ENCODE data around the gene ZNF609. TPM values are rescaled to one million over a fixed set of nuclear protein-coding genes. Genes with fewer than 3 reads are reported as not detected.

Gene ZNF609
- total and polyA plus RNA-seq, 10 of the 15 experiments (the other 5 are each of a cell fraction or from before 2014, with no cell fraction given) = 5.1 to 35.3 (median 13.6) TPM

DNA sequence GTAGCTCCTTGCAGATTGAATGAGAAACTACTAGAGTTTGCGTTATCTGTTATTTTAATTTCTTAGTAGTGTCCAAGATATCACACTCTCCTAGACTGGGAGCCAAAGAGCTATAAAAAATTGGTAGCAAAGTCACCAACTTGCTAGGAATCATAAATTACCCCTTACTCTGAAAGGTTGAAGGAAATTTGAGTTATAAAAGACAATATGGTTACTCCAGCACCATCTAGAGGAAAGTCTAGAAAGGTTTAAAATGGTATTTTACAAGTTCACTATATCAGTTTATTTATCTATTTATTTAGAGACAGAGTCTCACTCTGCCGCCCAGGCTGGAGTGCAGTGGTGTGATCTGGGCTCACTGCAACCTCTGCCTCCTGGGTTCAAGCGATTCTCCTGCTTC, 193.4 kb downstream of the ZNF609 start:
- TF ChIP-seq SMC3 (IDR thresholded peaks at IDR 0.05; ENCODE audit: borderline replicate concordance, low read length) (peak; percentile 41; the same call in 1 of the 2 replicates), ASH2L (IDR thresholded peaks at IDR 0.05; ENCODE audit: borderline replicate concordance, low read depth) (no peak), RAD21 (IDR thresholded peaks at IDR 0.05; ENCODE audit: insufficient read depth, low read depth, low read length) (peak; percentile 52; the same call in 1 of the 2 replicates), SMAD1 (IDR thresholded peaks at IDR 0.05; ENCODE audit: low read depth, partially characterized antibody) (no peak), ETV6 (conservative IDR thresholded peaks at IDR 0.05 in 1 of 2, IDR thresholded peaks at IDR 0.05 in 1 of 2; ENCODE audit: borderline replicate concordance in 1 of 2, low read depth in 1 of 2) (no peak)
- TF ChIP-seq, protein P1, sequence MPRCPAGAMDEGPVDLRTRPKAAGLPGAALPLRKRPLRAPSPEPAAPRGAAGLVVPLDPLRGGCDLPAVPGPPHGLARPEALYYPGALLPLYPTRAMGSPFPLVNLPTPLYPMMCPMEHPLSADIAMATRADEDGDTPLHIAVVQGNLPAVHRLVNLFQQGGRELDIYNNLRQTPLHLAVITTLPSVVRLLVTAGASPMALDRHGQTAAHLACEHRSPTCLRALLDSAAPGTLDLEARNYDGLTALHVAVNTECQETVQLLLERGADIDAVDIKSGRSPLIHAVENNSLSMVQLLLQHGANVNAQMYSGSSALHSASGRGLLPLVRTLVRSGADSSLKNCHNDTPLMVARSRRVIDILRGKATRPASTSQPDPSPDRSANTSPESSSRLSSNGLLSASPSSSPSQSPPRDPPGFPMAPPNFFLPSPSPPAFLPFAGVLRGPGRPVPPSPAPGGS (IDR thresholded peaks at IDR 0.05; ENCODE audit: borderline replicate concordance, insufficient read depth, low read depth, low read length, poor library complexity, severe bottlenecking) = no peak
- TF ChIP-seq, protein P2, sequence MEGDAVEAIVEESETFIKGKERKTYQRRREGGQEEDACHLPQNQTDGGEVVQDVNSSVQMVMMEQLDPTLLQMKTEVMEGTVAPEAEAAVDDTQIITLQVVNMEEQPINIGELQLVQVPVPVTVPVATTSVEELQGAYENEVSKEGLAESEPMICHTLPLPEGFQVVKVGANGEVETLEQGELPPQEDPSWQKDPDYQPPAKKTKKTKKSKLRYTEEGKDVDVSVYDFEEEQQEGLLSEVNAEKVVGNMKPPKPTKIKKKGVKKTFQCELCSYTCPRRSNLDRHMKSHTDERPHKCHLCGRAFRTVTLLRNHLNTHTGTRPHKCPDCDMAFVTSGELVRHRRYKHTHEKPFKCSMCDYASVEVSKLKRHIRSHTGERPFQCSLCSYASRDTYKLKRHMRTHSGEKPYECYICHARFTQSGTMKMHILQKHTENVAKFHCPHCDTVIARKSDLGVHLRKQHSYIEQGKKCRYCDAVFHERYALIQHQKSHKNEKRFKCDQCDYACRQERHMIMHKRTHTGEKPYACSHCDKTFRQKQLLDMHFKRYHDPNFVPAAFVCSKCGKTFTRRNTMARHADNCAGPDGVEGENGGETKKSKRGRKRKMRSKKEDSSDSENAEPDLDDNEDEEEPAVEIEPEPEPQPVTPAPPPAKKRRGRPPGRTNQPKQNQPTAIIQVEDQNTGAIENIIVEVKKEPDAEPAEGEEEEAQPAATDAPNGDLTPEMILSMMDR (IDR thresholded peaks at IDR 0.05 in 2 of 3, conservative IDR thresholded peaks at IDR 0.05 in 1 of 3; ENCODE audit: control insufficient read depth in 2 of 3, extremely low read depth in 1 of 3, insufficient read depth in 1 of 3, low read depth in 3 of 3, low read length in 3 of 3) = peak in 2 of 3 experiments; percentile 15 to 30; a peak in 3 of 6 replicates
- in situ Hi-C loops (cut with MboI) (loop anchor here (25.0 kb wide), 1 partner anchor 441 kb away; no protein-coding TSS in a partner anchor), intact Hi-C loops (cut with micrococcal nuclease; ENCODE audit: unreplicated experiment) (loop anchor here (5.0 to 10.0 kb wide), 3 partner anchors 81 to 449 kb away; no protein-coding TSS in a partner anchor)
- Histone ChIP-seq H4K20me1 (ENCODE audit: control insufficient read depth, insufficient read depth) (no peaks in the 10 kb centered on the region), H2AFZ (ENCODE audit: control insufficient read depth, low read depth, low read length) (no peak overlapping the region), H3K79me2 (ENCODE audit: control insufficient read depth, insufficient read depth, low read length) (peaks cover 7% of the 10 kb centered on the region), H3K27ac (ENCODE audit: control insufficient read depth, insufficient read depth) (no peak overlapping the region), H3K27me3 (replicated peaks in 1 of 2; ENCODE audit: control insufficient read depth in 2 of 2, insufficient read depth in 2 of 2, low read length in 1 of 2) (no peaks in the 10 kb centered on the region), H3K4me3 (no peak overlapping the region), H3K36me3 (ENCODE audit: control insufficient read depth in 2 of 2, insufficient read depth in 2 of 2, low read length in 1 of 2) (no peaks in the 10 kb centered on the region; a peak in 1 of 4 replicates), H3K9ac (ENCODE audit: control insufficient read depth, insufficient read depth, low read length) (no peak overlapping the region), H3K4me1 (ENCODE audit: control insufficient read depth, insufficient read depth, low read length) (peaks cover 18% of the 10 kb centered on the region), H3K9me3 (replicated peaks; ENCODE audit: control insufficient read depth, insufficient read depth, low read length) (no peaks in the 10 kb centered on the region), H3K4me2 (ENCODE audit: control insufficient read depth, insufficient read depth) (no peak overlapping the region)
- RAD21 ChIA-PET (ENCODE audit: unreplicated experiment) = interaction anchor here (0.6 to 4.6 kb wide), 32 partner anchors 10 to 490 kb away, joined by 3 to 239 read pairs (median 4); partner anchors contain the start of genes TRIP4 and ZNF609
- 69% methylated on average over 3 of the region's 3 CpGs for WGBS (ENCODE audit: insufficient coverage, insufficient replicate concordance, low lambda C conversion rate, missing lambda C conversion rate)
- CTCF ChIA-PET = interaction anchor here (0.6 to 4.3 kb wide), 44 partner anchors 9 to 500 kb away, joined by 3 to 93 read pairs (median 4); partner anchors contain the start of gene ZNF609
- POLR2A ChIA-PET = interaction anchor here (0.5 to 4.2 kb wide), 2 partner anchors 18 to 80 kb away, joined by 7 to 63 read pairs; no protein-coding TSS in a partner anchor
- no TSS peak for BruUV-seq (replicated peaks)
- no peak for DNase-seq (ENCODE audit: low read depth, low spot score)
- no peak for FAIRE-seq
- SMC1A ChIA-PET (ENCODE audit: uncharacterized antibody, unreplicated experiment) = interaction anchor here (0.6 to 6.7 kb wide), 35 partner anchors 10 to 488 kb away, joined by 3 to 234 read pairs (median 5); partner anchors contain the start of gene ZNF609
- no peak for ATAC-seq
